SH-SY5Y (cell line): ENCODE results near the gene KRT7.

Source experiments
- GATA2 ChIP-seq: IDR thresholded peaks from 2 replicates; pipeline ENCODE4 v1.6.1; 2011; ENCODE audit warnings: mild to moderate bottlenecking, low read depth, low read length
- GATA3 ChIP-seq: IDR thresholded peaks from 2 replicates; pipeline ENCODE4 v1.6.1; 2011; ENCODE audit warnings: low read depth, mild to moderate bottlenecking, low read length, moderate library complexity

KRT7 gene

DNA sequence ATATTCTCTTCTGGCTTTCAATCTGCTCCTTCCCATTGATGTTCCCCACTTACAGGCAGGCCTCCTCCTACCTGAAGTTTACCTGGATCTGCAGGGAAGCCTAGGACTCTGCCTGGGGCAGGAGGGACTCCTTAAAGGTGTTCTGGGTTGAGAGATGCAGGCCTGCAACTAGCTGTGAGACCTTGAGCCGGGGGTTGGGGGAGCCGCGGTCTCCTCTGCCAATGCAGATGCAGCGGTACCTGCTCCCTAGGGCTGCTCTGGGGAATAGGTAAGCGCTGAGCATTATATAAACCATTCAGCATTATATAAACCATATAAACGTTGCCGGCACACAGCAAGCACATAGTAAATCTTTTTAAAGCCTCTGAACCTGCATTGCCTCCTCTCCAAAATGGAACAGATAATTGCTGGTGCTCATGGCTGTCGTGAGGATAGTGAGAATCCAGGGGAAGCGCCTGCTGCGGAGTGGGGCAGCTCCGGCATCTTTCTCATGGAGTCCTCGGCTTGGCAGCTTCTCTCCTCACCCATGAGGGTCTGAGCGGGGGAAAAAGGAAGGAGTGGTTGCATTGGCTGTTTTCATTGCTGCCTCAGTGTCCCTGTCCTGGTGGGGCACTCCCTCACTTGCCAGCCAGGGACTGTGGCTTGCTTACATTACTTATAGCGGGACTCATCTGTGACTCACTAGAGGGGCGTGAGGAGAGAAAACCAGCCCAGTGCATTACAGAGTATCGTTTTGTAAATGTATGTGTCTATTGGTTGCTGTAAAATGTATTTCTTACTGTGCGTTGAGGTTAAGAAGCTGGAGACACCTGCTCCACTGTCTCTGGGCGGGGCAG lies 28.7 kb upstream of the KRT7 start:
- TF ChIP-seq GATA2: no peak
- no peak for TF ChIP-seq GATA3

DNA sequence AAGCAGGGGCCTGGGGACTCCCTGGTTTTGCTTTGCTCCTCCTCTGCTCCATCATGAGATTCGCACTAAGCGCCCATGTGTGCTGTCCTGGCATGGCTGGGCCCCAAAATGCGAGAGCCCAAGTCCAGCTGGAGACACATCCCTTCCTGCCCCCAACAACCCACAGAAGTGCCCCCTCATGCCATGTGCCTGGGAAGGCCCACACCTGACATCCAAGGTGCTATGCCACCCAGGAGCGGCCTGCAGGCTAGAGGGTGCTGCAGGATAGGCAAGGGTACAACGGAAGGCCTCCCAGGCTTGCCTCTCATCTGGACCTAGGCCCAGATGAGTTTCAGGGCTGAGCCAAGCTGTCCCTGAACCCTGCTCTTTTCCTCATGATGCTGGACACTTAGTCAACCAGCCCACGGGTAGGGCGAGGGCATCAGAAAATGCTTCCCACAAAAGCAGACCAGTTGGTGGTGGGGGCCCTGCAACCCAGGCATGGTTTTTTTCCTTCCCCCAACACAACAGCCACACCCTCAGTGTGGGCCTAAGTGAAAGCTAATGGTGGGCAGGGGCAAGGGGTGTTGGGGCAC lies 28.0 kb upstream of the KRT7 start:
- no peak for TF ChIP-seq GATA2
- TF ChIP-seq GATA3: no peak

DNA sequence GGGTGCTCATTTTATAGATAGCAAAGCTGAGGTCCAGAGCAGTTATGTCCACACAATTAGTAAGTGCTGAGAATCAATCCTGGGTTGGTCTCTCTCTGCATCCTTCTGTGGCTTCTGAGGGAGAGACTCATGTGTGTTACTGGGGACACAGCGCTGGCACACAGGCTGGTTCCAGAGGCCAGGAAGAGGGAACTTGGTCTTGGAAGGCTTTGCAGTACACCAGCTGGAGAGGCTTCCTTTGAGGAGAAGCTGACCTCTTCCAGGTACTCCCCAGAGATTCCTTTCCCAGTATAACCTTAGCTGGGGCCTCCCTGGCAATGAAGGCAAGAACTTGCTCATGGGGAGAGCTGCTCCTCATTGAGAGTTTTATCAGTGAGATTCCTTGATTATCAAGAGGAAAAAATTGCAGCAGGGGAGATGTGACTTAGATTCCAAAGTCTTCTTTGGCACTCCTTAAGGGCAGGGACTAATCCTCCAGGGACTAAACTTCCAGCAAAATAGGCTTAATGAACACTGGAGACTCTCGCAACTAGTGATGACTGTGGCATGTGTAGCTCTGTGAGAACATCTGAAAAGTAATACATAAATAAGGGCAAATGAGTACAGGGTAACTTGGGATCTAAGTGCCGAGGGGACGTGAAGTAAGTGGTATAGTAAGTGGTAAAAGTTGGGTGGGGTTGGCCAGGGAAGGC lies 27.3 kb upstream of the KRT7 start:
- TF ChIP-seq GATA3 (no peak), GATA2 (no peak)

DNA sequence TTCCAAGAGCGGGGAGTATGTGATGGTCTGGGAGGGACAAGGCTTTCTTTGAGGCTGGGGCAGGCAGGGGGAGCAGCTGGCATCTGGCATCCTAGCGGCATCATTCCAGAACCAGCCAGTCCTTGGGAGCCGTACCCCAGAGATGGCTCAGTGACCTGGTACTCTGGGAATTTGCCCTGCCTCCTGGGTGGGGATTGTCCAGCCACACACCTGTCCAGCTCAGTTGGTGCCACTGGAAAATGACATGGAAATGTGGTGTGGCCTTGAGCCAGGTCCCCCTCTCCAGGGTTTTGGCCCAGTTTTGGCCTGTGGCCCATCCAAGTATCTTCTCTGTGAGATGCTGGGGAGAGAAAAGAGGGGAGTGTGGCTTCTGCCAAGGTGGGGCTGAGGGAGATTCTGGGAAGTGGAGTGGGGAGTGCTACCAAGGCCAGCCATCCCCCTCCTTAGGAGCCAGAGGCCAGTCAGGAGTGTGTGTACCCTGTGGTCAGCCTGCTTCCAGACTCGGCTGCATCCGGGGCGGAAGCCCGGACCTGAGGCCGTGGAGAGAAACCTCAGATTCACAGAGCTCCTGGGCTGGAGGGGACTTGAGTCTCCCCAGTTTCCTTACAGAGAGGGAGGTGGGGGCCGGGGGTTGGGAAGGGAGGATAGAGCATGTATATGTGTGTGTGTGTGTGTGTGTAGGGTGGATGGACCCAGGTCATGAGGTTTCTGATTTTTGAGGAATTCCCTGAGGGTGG lies 26.6 kb upstream of the KRT7 start:
- TF ChIP-seq GATA3 (no peak), GATA2 (no peak)

DNA sequence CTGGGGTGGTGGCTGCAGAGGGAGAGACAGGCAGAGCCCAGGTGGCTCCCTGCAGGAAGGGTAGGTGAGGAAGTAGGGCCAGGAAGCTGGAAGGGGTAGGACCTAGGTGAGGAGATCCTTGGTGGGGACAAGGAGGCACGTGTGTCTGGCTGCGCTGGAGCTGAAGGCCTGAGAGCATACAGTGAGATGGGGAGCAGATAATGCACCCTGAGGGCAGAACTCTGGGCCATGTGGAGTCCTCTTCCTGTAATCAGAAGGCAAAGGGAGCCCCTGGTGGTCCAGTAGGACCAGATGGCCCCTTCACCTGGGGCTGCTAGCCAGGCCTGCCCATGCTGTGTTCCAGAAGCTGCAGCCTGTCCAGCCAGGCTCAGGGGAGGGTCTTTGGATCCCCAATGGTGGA lies 25.9 kb upstream of the KRT7 start:
- TF ChIP-seq GATA2 (peak; percentile 91), GATA3 (no peak)

DNA sequence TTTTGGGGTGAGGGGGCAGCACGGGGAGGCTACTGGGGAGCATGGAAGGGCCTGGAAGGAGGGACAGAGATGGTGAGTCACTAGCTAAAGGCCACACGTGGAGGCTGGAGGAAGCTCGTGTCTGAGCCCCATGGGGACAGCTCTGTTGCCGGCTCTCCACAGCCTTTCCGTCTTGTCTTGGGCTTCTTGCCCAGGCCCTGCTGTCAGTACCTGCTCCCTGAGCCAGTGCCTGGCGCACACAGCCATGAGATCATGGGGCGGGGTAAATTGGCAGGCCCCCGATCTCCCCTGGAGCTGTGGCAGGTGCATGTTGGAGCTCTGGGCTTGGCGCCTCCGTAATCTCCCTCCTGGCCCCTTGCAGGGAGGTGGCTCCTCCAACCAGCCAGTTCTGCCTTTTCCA lies 25.1 kb upstream of the KRT7 start:
- TF ChIP-seq GATA3 (no peak), GATA2 (no peak)

DNA sequence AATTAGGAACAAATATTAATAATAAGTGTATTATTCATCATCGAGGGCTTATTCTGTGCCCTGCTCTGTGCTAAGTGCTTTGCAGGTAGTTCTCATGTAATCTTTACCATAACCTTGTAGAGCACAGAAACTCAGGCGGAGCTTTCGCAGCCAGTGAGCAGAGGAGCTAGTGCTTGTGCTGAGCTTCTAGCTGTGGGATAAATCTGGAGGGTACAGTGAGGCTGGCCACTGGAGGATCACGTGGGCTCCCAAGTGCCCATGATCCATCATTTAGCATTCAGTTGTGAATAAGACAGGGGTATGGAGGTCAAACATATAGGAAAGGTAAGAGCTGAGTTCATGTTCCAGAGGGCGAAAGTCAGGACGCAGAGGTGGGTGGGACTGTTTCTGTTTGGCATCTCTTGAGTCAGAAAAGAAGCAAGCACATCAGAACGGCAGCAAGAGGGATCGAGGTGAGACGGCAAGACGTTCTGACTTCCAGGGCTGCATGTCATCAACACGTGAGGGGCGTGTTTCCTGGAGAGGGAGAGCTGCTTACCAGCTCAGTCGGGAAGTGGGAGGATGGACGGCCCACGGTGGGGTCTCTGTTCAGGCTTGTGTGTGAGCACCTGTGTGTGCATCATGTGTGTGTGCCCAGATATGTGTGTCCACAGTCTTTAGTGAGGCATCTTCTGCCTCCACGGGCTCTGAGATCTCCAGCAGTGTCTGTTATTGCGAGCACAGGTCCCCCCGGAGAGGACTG lies 24.4 kb upstream of the KRT7 start:
- no peak for TF ChIP-seq GATA3
- TF ChIP-seq GATA2: no peak

DNA sequence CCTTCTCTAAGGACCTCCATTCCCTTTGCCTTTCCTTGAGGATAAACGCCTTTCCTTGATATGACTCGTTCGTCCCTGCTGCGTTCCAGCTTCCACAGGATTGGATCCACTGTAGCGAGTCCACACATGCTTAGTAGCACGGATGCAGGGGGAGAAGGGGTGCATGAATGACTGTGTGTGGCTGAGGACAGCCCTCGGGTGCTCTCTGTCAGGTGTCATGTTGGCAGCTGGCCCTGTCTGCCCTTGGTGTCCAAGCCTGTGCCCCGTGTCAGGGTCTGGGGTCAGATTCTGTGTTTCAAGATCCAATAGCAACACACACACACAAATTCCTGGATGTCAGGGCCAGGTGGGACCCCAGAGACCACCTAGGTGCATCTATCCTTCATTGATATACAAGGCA lies 23.7 kb upstream of the KRT7 start:
- TF ChIP-seq GATA3 (no peak), GATA2 (no peak)

DNA sequence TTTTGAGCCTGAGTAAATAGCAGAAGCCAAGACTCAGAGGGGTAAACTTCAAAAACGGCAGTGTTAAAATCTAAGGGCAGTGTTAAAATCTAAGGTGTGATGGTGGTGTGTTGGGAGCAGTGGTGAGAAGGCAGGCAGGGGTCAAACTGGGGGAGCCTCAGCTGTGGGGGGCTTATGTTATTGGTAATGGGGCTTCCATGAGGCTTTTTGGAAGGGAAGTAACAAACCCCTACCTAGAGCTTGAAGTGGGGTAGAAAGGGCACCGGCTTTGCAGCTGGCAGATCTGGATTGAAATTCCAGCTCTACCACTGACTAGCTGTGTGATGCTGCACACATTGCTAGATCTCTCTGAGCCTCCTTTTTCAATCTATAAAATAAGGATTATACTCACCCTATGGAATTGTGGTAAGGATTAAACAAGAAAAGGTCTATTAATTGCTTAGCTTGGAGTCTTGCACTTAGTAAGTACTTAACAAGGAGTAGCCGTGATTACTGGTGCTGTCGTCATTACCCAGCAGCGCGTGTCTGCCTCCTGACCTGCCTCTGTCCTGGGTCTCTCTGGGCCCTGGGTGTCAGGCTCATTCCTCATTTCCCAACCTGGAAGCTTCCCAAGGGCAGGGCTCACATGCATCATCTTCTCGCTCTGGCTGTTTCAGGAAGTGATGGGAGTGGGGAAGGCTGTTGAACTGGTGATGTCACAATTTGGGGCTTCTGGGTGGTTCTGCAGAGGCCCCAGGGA lies 22.7 kb upstream of the KRT7 start:
- TF ChIP-seq GATA3: no peak
- TF ChIP-seq GATA2: no peak

DNA sequence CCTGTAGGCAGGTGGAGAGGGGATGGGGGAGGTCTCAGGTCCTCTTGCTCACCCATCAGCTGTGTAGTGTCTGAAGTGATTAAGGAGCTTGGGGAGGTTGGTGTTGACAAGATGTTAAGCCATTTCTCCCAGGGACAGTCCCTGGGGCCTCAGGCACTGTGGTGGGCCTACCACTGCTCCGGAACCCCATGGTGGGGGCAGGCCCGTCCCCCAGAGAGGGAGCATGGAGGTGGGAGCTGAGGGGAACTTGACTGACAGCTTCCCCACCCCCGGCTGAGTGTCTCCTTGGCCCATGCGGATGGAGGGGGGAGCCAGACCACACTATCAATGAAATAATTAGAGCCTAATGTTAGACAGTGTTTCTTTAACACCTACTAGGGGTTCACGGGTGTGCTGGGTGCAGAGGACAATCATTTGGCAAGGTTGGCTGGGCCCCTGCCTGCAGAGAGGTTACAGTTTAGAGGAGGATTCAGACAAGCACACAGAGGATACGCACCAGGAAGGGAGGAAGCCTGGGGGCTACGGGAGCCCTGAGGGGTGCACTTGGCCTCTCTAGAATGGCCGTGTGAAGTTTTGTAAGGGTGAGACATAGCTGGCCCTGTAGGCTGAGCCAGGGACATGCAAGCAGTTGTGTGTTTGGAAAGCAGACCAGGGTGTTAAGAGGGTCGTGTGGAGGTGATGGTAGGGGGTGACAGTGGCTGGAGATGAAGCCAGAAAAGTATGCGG lies 22.0 kb upstream of the KRT7 start:
- TF ChIP-seq GATA2 (no peak), GATA3 (no peak)

DNA sequence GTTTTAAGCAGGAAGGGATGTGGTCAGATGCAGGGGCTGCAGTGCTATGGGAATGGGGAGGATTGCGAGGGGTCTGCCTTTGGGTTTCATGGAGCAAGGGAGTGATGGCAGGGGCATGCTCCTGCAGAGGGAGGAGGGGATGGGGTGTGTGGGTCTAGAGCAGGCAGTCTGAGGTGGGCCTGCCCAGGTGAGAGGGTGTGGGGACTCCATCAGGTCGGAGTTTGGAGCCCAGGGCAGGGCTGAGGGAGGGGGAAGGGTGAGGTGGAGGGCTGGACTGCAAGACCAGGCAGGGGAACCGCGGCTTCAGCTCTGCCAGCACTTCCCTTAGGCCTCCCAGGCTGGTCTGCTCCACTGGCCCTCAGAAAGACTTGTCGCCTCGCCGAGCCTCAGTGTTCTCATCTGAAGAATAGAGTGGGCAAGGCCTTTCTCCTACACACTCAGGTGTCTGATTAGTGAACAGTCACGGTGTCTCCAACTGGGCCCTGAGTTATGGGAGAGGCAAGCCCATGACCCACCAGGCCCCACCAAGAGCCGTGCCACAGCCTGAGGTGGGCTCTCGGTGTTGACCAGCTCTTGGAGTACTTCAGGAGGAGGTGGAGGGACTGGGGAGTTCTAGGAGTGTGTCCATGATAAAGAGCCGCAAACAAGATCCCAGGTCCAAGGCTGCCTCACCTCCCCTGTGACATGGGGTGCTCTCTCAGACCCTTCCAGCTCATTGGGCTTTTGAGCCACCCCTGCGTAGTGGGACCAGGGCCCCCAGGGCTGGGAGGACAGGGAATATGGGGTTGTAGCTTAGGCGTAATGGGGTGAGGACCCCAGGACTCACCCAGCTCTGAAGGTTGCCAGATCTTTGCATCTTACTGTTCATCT lies 21.1 kb upstream of the KRT7 start:
- TF ChIP-seq GATA3 (no peak), GATA2 (no peak)
